ENCODE data around the gene CIC.
A peak's percentile ranks its signal among the peaks of the same experiment; 100 is the strongest.

CIC gene

DNA sequence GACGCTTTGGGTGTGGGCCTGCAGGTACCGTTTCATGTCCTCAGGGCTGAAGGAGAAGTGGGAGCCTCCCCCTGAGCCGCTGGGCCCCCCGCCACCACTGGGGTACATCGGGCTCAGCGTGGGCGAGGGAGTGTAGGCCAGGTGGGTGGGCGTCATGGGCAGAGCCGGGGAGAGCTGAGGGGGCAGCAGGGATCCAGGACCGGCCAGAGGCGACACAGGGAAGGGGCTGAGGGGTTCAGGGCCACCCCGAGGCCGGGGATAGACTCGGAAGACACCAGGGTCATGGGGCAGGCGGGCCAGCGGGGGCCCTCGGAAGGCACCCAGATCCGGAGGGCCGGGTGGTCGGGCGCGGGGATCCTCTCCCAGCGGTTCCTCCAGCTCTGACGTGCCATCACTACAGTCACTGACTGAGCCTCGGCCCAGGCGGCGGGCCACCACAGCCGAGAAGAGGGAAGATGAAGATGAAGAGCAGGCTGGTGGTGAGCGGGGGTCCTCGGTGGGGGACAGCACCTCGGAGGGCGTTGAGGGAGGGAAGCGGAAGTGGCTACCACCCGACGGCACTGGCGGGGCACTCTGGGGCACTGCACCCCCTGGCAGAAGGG lies 19.8 kb upstream of the CIC start:
- Histone ChIP-seq H3K4me3 (ENCODE audit: low read depth in 1 of 5, low read length in 5 of 5) (no peak overlapping the region), H3K27ac (ENCODE audit: low read depth, low read length) (peak overlapping the region; percentile 23), H3K9ac (ENCODE audit: low read length in 5 of 5) (peak overlapping the region in 1 of 5 donors; percentile 51), H3K4me1 (ENCODE audit: control insufficient read depth in 5 of 5, insufficient read depth in 5 of 5, low read length in 5 of 5) (peaks cover 17 to 65% (median 53%) of the 10 kb centered on the region in 5 donors), H3K9me3 (ENCODE audit: control insufficient read depth in 5 of 5, low read length in 5 of 5) (no peaks in the 10 kb centered on the region), H3K36me3 (ENCODE audit: control insufficient read depth in 5 of 5, insufficient read depth in 5 of 5, low read length in 5 of 5) (peaks cover 0 to 26% (median 18%) of the 10 kb centered on the region in 5 donors), H3K27me3 (ENCODE audit: control insufficient read depth in 5 of 5, insufficient read depth in 4 of 5, low read length in 5 of 5) (no peaks in the 10 kb centered on the region)

DNA sequence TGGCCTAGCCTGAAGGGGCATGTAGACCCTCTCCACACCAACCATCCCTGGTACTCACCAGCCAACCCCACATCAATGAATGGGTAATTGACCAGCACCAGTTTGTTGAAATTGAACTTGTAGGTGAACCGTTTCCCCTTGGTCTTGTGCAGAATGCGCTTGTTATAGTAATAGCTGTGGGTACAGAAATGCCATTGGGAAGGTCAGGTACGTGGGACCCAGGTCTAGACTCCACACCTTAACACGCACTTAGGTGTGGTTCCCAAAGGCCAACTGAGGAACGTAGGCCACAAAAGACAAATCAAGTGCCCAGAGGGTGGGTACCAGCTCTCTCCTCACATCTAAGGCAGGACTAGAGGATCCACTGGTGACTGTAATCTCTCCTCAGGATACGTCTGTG lies 19.3 kb upstream of the CIC start:
- Histone ChIP-seq H3K4me3 (ENCODE audit: low read depth in 1 of 5, low read length in 5 of 5) (peak overlapping the region in 2 of 5 donors; percentile 13 to 54), H3K9me3 (ENCODE audit: control insufficient read depth in 5 of 5, low read length in 5 of 5) (no peaks in the 10 kb centered on the region), H3K27me3 (ENCODE audit: control insufficient read depth in 5 of 5, insufficient read depth in 4 of 5, low read length in 5 of 5) (no peaks in the 10 kb centered on the region), H3K27ac (ENCODE audit: low read depth, low read length) (peak overlapping the region; percentile 76), H3K9ac (ENCODE audit: low read length in 5 of 5) (peak overlapping the region in 1 of 5 donors; percentile 51), H3K36me3 (ENCODE audit: control insufficient read depth in 5 of 5, insufficient read depth in 5 of 5, low read length in 5 of 5) (peaks cover 0 to 26% (median 18%) of the 10 kb centered on the region in 5 donors), H3K4me1 (ENCODE audit: control insufficient read depth in 5 of 5, insufficient read depth in 5 of 5, low read length in 5 of 5) (peaks cover 13 to 64% (median 53%) of the 10 kb centered on the region in 5 donors)

DNA sequence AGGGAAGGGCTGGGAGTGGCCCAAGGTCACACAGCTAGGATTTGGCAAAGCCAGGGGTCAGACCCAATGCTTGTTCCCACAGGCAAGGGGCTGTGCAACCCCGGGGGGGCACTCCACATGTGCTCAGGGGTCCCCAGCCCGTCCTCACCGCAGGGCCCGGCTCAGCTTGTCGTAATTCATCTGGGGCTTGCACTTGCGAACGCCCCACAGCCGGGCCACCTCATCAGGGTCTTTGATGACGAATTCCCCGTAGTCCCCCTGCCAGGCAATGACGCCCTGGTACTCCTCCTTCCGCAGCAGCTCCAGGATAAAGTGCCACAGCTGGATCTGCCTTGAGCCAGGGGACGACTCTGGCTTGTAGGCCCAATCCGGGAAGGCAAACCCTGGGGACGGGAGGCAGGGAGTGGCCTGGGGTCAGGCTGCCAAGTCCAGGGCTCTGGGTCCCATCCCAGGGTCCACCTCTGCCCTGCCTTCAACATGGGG lies 18.8 kb upstream of the CIC start:
- peak overlapping the region; percentile 76 for H3K27ac ChIP-seq (ENCODE audit: low read depth, low read length)
- peaks cover 0 to 26% (median 18%) of the 10 kb centered on the region in 5 donors for H3K36me3 ChIP-seq (ENCODE audit: control insufficient read depth in 5 of 5, insufficient read depth in 5 of 5, low read length in 5 of 5)
- peak overlapping the region in 1 of 5 donors; percentile 53 for H3K9ac ChIP-seq (ENCODE audit: low read length in 5 of 5)
- H3K9me3 ChIP-seq (ENCODE audit: control insufficient read depth in 5 of 5, low read length in 5 of 5), result no peaks in the 10 kb centered on the region
- H3K27me3 ChIP-seq (ENCODE audit: control insufficient read depth in 5 of 5, insufficient read depth in 4 of 5, low read length in 5 of 5), result no peaks in the 10 kb centered on the region
- peak overlapping the region in 3 of 5 donors; percentile 27 to 54 (median 49) for H3K4me3 ChIP-seq (ENCODE audit: low read depth in 1 of 5, low read length in 5 of 5)
- peaks cover 13 to 60% (median 49%) of the 10 kb centered on the region in 5 donors for H3K4me1 ChIP-seq (ENCODE audit: control insufficient read depth in 5 of 5, insufficient read depth in 5 of 5, low read length in 5 of 5)

DNA sequence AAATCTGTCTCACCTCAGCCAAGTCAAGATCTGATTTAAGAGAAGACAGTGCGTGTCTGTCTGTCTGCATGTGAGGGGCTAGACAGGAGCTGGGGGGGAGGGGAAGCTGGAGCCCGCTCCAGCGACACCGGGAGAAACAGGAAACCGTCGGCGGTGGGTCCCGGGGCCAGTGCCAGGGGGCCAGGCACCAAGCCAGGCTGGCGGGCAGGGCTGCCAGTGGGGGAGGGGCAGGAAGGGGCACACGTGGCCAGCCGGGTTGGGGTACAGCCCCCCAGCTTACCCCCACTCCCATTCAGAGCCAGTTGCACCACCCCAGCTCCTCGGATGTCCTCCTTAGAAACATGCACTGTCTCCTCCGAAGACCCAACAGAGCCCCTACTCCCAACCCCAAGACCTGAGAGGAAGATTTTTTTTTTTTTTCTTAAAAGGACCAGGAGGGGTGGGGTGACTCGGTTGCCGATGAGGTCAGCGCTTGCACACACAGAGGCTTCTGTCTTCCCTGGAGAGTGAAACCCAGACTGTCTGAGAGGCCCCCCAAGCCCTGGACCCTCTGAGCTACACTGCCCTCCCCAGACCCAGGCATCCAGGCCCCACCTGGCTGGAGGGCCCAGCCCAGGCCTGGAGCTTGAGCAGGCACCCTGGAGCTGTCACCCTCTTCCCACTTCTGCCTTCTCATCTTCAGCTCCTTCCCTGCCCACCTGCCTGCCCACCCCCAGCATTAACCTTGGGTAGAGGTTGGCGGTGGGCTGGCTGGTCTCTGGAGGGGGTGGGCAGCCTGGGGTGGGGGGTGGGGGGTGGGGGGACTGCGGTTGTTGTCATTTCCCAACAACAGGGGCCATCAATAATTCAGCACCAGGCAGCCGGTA lies 18.2 kb upstream of the CIC start:
- Histone ChIP-seq H3K27ac (ENCODE audit: low read depth, low read length) (peak overlapping the region; percentile 76), H3K9me3 (ENCODE audit: control insufficient read depth in 5 of 5, low read length in 5 of 5) (no peaks in the 10 kb centered on the region), H3K36me3 (ENCODE audit: control insufficient read depth in 5 of 5, insufficient read depth in 5 of 5, low read length in 5 of 5) (peaks cover 0 to 26% (median 18%) of the 10 kb centered on the region in 5 donors), H3K27me3 (ENCODE audit: control insufficient read depth in 5 of 5, insufficient read depth in 4 of 5, low read length in 5 of 5) (peaks cover 0 to 3% (median 0%) of the 10 kb centered on the region in 5 donors), H3K9ac (ENCODE audit: low read length in 5 of 5) (peak overlapping the region in 2 of 5 donors; percentile 11 to 53), H3K4me1 (ENCODE audit: control insufficient read depth in 5 of 5, insufficient read depth in 5 of 5, low read length in 5 of 5) (peaks cover 13 to 61% (median 52%) of the 10 kb centered on the region in 5 donors), H3K4me3 (ENCODE audit: low read depth in 1 of 5, low read length in 5 of 5) (peak overlapping the region in 3 of 5 donors; percentile 27 to 54 (median 49))

DNA sequence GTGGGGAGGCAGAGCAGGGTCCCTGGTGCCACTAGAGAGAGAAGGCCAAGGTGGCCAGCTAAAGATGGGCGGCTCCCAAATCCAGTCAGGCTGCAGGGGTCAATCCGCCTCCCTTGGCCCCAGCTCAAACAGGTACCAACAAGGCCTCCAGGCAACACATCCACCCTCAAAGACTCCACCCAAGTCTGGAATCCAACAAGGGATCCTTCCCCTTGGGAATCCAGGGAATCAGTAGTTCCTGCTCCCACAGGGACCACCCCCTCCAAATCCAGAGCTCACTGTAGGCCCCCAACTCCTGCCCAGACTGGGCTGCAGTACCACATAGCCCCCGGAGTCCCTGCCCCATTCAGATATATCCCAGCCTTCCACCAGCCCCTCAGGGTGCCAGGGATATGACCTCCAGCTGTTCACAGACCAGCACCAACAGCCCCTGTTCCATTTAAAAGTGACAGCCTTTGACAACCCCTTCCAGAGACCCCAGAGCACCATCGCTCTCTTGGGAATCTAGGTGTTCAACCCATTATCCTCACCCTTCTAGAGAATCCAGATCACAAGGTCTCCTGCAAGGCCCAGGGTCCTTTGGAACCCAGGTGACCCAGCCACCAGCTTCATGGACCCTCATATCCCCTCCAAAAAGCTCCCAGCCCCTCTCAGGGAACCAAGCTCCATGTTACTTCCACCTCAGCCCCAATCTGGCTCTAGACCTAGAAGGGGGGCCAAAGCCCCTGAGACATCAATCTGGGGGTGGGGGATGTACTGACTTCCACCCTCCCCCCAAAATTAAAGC lies 17.3 kb upstream of the CIC start:
- H3K4me3 ChIP-seq (ENCODE audit: low read depth in 1 of 5, low read length in 5 of 5), result peak overlapping the region in 4 of 5 donors; percentile 35 to 82 (median 59)
- H3K9me3 ChIP-seq (ENCODE audit: control insufficient read depth in 5 of 5, low read length in 5 of 5), result no peaks in the 10 kb centered on the region
- H3K36me3 ChIP-seq (ENCODE audit: control insufficient read depth in 5 of 5, insufficient read depth in 5 of 5, low read length in 5 of 5), result peaks cover 0 to 24% (median 18%) of the 10 kb centered on the region in 5 donors
- peak overlapping the region; percentile 44 for H3K27ac ChIP-seq (ENCODE audit: low read depth, low read length)
- peaks cover 11 to 57% (median 49%) of the 10 kb centered on the region in 5 donors for H3K4me1 ChIP-seq (ENCODE audit: control insufficient read depth in 5 of 5, insufficient read depth in 5 of 5, low read length in 5 of 5)
- peak overlapping the region in 2 of 5 donors; percentile 12 to 31 for H3K9ac ChIP-seq (ENCODE audit: low read length in 5 of 5)
- H3K27me3 ChIP-seq (ENCODE audit: control insufficient read depth in 5 of 5, insufficient read depth in 4 of 5, low read length in 5 of 5), result peaks cover 0 to 3% (median 0%) of the 10 kb centered on the region in 5 donors

DNA sequence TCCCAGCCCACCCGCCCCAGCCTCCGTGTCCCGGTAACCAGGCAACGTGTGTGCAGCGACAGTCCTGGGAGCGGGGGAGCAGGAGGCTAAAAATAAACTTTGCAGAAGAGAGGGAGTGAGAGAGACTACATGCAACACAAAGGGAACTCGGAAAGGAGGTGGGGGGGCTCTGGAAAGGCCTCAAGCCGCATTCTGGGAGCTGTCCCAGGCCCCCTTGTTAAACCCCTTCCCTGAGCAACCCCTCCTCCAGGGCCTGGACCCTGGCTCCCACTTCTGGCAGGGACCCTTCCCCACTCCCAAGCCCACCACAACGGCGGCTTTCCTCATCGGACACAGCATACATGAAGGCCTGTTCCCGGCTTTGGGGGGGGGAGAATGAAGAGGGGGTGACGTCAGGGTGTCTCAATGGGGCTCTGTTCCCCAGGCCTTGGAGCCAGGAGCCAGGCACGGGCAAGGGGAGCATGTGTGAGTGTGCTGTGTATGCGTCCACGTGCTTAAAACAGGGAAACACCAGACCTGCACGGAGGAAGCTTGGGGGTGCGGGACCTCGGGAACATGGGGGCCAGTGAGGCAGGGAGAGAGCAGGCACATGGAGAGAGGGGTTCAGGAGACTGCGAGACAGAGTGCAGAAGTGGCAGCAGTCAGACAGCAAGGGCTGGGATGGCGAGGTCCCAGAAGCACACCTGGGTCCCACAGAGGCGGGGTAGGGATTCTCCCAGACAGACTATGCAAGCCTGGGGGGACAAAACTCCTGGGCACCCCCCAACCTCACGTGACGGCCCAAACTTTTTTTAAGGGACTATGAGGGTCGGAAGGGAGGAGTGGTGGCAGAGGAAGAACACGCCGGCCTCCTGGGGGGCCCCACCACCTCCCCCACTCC lies 16.4 kb upstream of the CIC start:
- Histone ChIP-seq H3K27me3 (ENCODE audit: control insufficient read depth in 5 of 5, insufficient read depth in 4 of 5, low read length in 5 of 5) (peaks cover 0 to 3% (median 0%) of the 10 kb centered on the region in 5 donors), H3K9ac (ENCODE audit: low read length in 5 of 5) (peak overlapping the region; percentile 17 to 78 (median 71)), H3K4me3 (ENCODE audit: low read depth in 1 of 5, low read length in 5 of 5) (peak overlapping the region; percentile 73 to 82 (median 77)), H3K36me3 (ENCODE audit: control insufficient read depth in 5 of 5, insufficient read depth in 5 of 5, low read length in 5 of 5) (peaks cover 0 to 23% (median 14%) of the 10 kb centered on the region in 5 donors), H3K4me1 (ENCODE audit: control insufficient read depth in 5 of 5, insufficient read depth in 5 of 5, low read length in 5 of 5) (peaks cover 8 to 55% (median 48%) of the 10 kb centered on the region in 5 donors), H3K9me3 (ENCODE audit: control insufficient read depth in 5 of 5, low read length in 5 of 5) (no peaks in the 10 kb centered on the region), H3K27ac (ENCODE audit: low read depth, low read length) (peak overlapping the region; percentile 76)

DNA sequence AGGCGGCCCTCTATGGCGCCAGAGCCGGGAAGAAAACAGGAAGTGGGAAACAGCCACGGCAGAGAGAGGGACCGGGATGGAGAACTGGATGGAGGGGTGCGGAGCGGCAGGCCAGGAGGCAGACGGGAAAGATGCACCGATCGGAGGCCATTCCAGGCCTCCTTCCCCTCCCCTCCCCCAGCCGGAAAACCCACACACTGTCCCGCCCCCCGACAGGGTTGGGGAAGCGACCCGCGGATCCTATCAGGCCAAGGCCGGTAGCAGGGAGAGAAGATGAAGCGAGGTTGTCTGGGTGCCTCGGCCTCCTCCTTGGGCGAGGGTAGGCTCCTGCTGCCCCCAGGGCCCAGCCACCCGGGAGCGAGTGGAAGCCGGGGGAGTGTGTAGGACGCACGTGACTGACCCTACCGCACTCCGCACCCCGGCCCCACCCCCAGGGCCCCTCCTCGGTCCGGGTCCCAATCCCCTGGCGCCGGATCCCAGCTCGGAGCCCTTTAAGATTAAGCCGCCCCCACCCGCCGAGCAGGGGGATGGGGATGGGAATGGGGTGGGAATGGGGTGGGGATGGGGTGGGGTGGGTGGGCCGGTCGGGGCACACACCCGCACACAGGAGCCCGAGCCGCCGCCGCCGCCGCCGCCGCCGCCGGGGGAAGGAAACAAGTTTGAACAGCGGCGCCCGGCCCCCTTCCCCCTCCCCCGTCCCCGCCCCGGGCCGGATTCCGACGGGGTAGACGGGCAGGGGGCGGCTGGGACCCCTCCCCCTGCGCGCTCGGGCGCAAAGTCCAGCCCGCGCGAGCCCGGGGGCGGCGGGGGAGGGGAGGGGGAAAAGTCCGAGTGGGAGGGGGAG lies 15.6 kb upstream of the CIC start:
- Histone ChIP-seq H3K36me3 (ENCODE audit: control insufficient read depth in 5 of 5, insufficient read depth in 5 of 5, low read length in 5 of 5) (peaks cover 0 to 20% (median 14%) of the 10 kb centered on the region in 5 donors), H3K4me3 (ENCODE audit: low read depth in 1 of 5, low read length in 5 of 5) (peak overlapping the region; percentile 77 to 92 (median 85)), H3K9me3 (ENCODE audit: control insufficient read depth in 5 of 5, low read length in 5 of 5) (no peaks in the 10 kb centered on the region), H3K27me3 (ENCODE audit: control insufficient read depth in 5 of 5, insufficient read depth in 4 of 5, low read length in 5 of 5) (peaks cover 0 to 3% (median 0%) of the 10 kb centered on the region in 5 donors), H3K27ac (ENCODE audit: low read depth, low read length) (peak overlapping the region; percentile 84), H3K9ac (ENCODE audit: low read length in 5 of 5) (peak overlapping the region in 4 of 5 donors; percentile 64 to 89 (median 74)), H3K4me1 (ENCODE audit: control insufficient read depth in 5 of 5, insufficient read depth in 5 of 5, low read length in 5 of 5) (peaks cover 8 to 55% (median 48%) of the 10 kb centered on the region in 5 donors)

DNA sequence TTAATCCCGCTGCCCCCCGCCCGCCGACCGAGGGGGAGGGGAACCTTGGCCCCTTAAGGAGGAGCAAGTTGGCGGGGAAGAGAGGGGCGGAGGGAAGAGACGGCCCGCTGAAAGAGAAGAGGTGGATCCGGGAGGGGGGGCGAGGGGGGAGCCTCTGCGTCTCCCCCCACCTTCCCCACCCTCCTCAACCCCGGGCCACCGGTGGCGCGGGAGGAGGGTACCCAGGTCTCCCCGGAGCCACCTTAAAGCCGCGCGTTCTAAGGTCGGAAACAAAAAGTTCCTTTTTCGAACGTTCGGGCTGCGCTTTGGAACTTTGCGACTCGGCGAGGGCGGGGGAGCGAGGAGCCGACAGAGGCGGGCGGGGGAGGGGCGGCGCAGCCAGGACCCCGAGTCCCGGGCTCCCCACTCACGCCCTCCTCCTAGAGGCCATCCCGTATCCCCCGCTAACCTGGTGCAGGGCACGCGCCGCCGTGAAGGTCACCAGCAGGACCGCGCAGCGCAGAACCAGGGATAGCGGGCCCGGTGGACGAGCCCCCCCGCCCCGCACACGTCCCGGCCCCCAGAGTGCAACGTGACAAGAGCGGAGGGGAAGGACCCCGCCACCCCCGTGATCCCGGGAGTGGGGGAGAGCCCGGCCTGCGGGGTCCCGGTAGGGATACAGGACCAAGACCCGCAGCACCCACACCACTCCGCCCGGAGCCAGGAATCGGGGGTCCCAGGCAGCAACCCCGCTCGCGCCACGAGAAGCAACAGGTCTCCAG lies 14.8 kb upstream of the CIC start:
- H3K9me3 ChIP-seq (ENCODE audit: control insufficient read depth in 5 of 5, low read length in 5 of 5), result no peaks in the 10 kb centered on the region
- peaks cover 0 to 3% (median 0%) of the 10 kb centered on the region in 5 donors for H3K27me3 ChIP-seq (ENCODE audit: control insufficient read depth in 5 of 5, insufficient read depth in 4 of 5, low read length in 5 of 5)
- H3K9ac ChIP-seq (ENCODE audit: low read length in 5 of 5), result peak overlapping the region in 4 of 5 donors; percentile 83 to 92 (median 90)
- H3K4me3 ChIP-seq (ENCODE audit: low read depth in 1 of 5, low read length in 5 of 5), result peak overlapping the region in 4 of 5 donors; percentile 80 to 92 (median 86)
- peak overlapping the region; percentile 84 for H3K27ac ChIP-seq (ENCODE audit: low read depth, low read length)
- H3K4me1 ChIP-seq (ENCODE audit: control insufficient read depth in 5 of 5, insufficient read depth in 5 of 5, low read length in 5 of 5), result peaks cover 8 to 55% (median 48%) of the 10 kb centered on the region in 5 donors
- peaks cover 0 to 12% (median 7%) of the 10 kb centered on the region in 5 donors for H3K36me3 ChIP-seq (ENCODE audit: control insufficient read depth in 5 of 5, insufficient read depth in 5 of 5, low read length in 5 of 5)

Measured in subcutaneous abdominal adipose tissue (tissue), 5 donors.